HFFc6 (cell line): ENCODE results near the gene TSSK3. TPM values are rescaled to one million over a fixed set of nuclear protein-coding genes. Genes with fewer than 3 reads are reported as not detected.

Experiments
- DNase-seq: peaks from one replicate; pipeline ENCODE4 v3.0.0-alpha.2; 2018
- H3K27ac Mint-ChIP-seq: 2 replicates; pipeline ENCODE4 v1.8.0; 2020; ENCODE audit warnings: mild to moderate bottlenecking, mixed read lengths
- H3K27me3 Mint-ChIP-seq: 2 replicates; pipeline ENCODE4 v1.8.0; 2021; ENCODE audit warnings: mild to moderate bottlenecking, moderate library complexity, mixed read lengths; ENCODE audit not compliant: insufficient read depth
- H3K36me3 Mint-ChIP-seq: 2 replicates; pipeline ENCODE4 v1.8.0; 2021; ENCODE audit warnings: low read depth, mixed read lengths
- H3K4me1 Mint-ChIP-seq: 2 replicates; pipeline ENCODE4 v1.8.0; 2020; ENCODE audit warnings: low read depth, mixed read lengths
- H3K4me3 Mint-ChIP-seq: 2 replicates; pipeline ENCODE4 v1.8.0; 2020; ENCODE audit warnings: mild to moderate bottlenecking, moderate library complexity, mixed read lengths
- H3K9me3 Mint-ChIP-seq: 2 replicates; pipeline ENCODE4 v1.8.0; 2020; ENCODE audit warnings: mild to moderate bottlenecking, mixed read lengths
- long read RNA-seq: library from polyadenylated mRNA; unstranded; transcript quantifications from one replicate; pipeline ENCODE4 v2.0.0, GENCODE V29; 2019
- total RNA-seq, 6 experiments: library from RNA; stranded (reverse); fragmentation: NEBNext Ultra II Directional; extraction: Animal tissue kit (Norgen Biotek cat#: 25700); gene quantifications; 2 replicates in 1 of 6; 3 replicates in 5 of 6; pipeline ENCODE4 v1.2.3, GENCODE V29; 2021
- TF ChIP-seq, protein P1 (sequence below): fragments of 200-600 bp; sonication (generic); IDR thresholded peaks from 2 replicates; pipeline ENCODE4 v1.5.0; 2021; ENCODE audit warnings: antibody characterized with exemption, mild to moderate bottlenecking

The TSSK3 gene, protein sequence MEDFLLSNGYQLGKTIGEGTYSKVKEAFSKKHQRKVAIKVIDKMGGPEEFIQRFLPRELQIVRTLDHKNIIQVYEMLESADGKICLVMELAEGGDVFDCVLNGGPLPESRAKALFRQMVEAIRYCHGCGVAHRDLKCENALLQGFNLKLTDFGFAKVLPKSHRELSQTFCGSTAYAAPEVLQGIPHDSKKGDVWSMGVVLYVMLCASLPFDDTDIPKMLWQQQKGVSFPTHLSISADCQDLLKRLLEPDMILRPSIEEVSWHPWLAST
- 1 to 10 TPM in 1 of 6 experiments, under 1 TPM in 5; 0.38 to 1.2 (median 0.72) TPM for total RNA-seq
- long read RNA-seq, partial matches to known transcripts, result 0 of 1 reads
- long read RNA-seq, other reads (novel, unspliced or antisense), result 1 of 1 reads

DNA sequence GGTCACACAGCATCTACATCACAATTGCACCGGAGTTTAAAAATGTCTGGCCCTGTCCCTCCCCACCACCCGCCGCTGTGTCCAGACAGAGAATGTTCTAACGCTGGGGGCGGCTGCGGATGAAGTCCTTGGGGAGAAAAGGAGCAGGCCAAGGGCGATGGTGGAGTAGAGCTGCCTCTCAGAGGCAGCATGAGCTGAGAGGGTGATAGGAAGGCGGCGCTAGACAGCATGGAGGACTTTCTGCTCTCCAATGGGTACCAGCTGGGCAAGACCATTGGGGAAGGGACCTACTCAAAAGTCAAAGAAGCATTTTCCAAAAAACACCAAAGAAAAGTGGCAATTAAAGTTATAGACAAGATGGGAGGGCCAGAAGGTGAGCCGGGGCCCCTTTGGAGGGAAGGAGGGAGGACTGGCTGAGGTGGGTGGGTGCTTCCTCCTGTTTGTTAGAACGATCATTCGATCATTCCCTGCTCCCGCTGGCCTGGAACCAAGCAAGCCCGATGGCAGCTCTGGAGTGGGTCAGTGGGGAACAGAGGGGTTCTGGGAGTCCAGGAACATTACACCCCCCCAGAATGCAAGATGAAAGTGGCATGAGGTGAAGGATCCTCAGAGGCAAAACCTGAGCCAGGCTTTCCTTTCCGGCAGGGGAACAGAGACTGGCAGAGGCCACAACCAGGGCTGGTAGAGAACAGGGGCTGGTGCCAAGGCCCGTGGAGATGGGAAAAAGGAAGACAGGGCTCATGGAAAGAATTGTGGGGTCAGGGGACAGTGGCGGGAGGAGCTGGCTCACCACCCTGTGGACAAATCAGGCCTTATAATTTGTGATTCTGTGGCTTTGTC is at the start of gene TSSK3, which contains the start of gene FAM229A:
TSS of gene TSSK3 (plus strand) at position 66 of the 840 bp plus-strand sequence. CDS start at position 229, 163 bp downstream.
TSS of gene FAM229A (minus strand) at position 12 of the 840 bp plus-strand sequence. CDS start 394 bp downstream, outside the sequence.
- peaks cover 20% of the 10 kb centered on the region for H3K36me3 Mint-ChIP-seq
- H3K4me3 Mint-ChIP-seq, result no peak within 1 kb of the TSS

DNA sequence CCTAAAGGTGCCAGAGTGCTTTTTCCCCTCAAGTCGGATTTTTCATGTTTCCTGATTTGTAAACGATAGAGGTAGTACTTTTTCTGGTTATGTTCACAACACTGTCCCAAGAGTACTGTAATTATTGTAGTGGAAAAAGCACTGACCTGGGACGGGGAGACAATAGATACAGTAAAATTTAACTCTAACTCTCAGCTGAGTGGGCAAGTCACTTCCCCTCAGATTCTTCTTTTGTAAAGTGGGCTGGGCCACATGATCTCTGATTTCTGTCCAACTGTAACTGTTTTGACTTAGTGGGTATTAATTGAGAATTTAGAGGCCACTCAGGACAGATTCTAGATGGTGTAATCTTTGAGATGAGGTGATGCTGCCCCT is 45.4 kb upstream of the TSSK3 start:
- Mint-ChIP-seq H3K27me3 (no peaks in the 10 kb centered on the region), H3K4me3 (no peak overlapping the region), H3K36me3 (peaks cover 9% of the 10 kb centered on the region; the same call in 1 of the 2 replicates), H3K27ac (no peak overlapping the region), H3K4me1 (peaks cover 15% of the 10 kb centered on the region), H3K9me3 (no peaks in the 10 kb centered on the region)
- TF ChIP-seq, protein P1, sequence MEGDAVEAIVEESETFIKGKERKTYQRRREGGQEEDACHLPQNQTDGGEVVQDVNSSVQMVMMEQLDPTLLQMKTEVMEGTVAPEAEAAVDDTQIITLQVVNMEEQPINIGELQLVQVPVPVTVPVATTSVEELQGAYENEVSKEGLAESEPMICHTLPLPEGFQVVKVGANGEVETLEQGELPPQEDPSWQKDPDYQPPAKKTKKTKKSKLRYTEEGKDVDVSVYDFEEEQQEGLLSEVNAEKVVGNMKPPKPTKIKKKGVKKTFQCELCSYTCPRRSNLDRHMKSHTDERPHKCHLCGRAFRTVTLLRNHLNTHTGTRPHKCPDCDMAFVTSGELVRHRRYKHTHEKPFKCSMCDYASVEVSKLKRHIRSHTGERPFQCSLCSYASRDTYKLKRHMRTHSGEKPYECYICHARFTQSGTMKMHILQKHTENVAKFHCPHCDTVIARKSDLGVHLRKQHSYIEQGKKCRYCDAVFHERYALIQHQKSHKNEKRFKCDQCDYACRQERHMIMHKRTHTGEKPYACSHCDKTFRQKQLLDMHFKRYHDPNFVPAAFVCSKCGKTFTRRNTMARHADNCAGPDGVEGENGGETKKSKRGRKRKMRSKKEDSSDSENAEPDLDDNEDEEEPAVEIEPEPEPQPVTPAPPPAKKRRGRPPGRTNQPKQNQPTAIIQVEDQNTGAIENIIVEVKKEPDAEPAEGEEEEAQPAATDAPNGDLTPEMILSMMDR, result no peak
- DNase-seq, result no peak

More for the DNA sequence above, at the start of gene TSSK3, which contains the start of gene FAM229A:
- Mint-ChIP-seq H3K9me3 (peaks cover 4% of the 10 kb centered on the region; the same call in 1 of the 2 replicates), H3K27ac (no peak within 1 kb of the TSS), H3K4me1 (peaks cover 5% of the 10 kb centered on the region; the same call in 1 of the 2 replicates), H3K27me3 (peaks cover 6% of the 10 kb centered on the region)
- TF ChIP-seq, protein P1, result no peak
- no peak for DNase-seq

DNA sequence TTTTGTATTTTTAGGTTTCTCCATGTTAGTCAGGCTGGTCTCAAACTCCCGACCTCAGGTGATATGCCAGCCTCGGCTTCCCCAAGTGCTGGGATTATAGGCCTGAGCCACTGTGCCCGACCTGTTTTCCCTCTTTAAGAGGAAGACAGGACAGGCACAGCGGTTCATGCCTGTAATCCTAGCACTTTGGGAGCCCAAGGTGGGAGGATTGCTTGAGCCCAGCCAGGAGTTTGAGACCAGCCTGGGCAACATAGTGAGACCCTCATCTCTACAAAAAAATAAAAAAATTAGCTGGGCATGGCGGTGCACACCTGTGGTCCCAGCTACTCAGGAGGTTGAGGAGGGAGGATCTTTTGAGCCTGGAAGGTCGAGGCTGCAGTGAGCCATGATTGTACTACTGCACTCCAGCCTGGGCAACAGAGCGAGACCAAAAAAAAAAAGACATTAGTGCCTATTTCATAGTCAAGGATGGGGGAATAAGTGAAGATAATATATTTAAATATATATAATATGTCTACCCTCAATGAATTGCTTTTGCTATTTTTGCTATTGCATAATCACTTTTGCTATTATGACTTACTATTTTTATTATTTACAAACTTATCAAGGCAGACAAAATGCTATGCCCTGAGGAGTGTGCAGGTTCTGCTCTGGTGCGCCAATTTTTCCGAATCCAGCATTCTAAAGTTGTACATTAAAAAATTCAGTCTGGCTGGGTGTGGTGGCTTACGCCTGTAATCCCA is 44.0 kb upstream of the TSSK3 start:
- Mint-ChIP-seq H3K9me3 (no peaks in the 10 kb centered on the region), H3K4me3 (no peak overlapping the region), H3K27ac (no peak overlapping the region), H3K4me1 (peaks cover 19% of the 10 kb centered on the region), H3K27me3 (no peaks in the 10 kb centered on the region), H3K36me3 (peaks cover 9% of the 10 kb centered on the region; the same call in 1 of the 2 replicates)
- TF ChIP-seq, protein P1, result no peak
- no peak for DNase-seq

DNA sequence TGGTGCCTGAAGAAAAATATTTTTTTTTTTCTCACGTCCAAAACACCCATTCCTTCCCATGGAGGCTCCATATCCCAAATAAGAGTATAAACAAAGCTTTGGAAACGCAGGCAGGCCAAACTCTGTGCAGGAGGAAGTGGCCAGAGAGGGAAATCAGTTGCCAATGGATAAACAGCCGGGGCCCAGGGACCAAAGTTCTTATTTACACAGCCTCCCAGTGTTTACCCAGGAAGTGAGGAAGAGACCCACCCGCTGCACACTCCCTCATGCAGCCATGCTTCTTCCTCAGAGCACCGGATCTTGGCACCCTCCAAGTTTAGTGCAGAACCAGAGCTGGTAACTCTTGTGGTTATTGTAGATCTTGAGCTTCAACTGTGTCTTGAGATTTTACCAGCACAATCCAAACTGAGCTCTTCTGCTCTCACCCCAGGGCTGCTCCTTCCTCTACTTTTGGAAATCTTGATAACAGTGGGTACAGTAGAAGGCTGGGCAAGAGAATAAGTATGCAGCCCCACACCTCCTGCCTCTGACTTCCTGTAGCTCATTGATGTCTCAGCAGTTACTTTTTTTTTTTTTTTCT is 40.5 kb upstream of the TSSK3 start:
- no peaks in the 10 kb centered on the region for H3K27me3 Mint-ChIP-seq
- H3K4me1 Mint-ChIP-seq, result peaks cover 6% of the 10 kb centered on the region
- no peak overlapping the region for H3K27ac Mint-ChIP-seq
- H3K9me3 Mint-ChIP-seq, result no peaks in the 10 kb centered on the region
- no peak overlapping the region for H3K4me3 Mint-ChIP-seq
- no peak for DNase-seq
- TF ChIP-seq, protein P1, result no peak
- peaks cover 2% of the 10 kb centered on the region for H3K36me3 Mint-ChIP-seq
